Measurements from ENCODE around the gene LCP2.

The LCP2 gene

DNA sequence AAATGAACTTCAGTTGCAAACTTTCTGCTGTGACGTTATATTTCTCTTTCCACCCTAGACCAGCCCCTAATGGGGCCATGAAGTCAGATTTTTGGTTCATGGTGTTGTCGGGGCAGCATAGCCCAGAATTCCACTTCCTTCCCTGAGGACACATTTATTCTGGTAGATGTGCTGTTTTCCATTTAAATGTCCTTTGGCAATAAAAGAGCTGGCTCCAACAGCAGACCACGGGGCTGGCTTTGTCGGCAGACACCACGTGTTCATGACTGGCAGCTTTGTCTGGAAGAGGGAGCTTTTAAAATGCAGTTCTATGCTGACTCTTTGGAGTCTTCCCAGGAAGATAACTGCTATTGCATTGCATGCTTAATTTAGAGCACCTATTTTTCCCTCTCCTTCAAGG, 17.6 kb upstream of the LCP2 start:
- DNase-seq (ENCODE audit: low spot score) = no peak

- DNase-seq (ENCODE audit: low spot score) = no peak
These were observed 17.0 kb upstream of the LCP2 start for GRCh38 chr5:170314541-170315095.

DNA sequence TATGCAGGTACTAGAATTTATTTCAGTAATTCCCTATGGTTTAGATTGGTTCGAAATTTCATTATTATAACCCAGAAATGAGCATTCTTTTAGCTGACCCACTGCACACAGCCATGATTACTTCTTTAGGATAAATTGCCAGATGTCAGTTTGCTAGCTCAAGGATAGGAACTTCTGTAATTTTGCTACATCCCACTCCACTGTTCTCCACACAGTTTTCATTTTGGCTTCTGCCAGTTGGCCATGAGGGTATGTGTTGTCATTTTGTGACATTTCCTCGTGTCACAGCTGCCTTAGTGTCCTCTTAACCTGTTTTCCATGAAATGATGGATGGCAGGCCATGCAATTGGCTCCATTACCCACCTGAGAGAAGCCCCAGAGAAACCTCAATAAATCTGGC, 16.2 kb upstream of the LCP2 start:
- DNase-seq (ENCODE audit: low spot score) = no peak

- DNase-seq (ENCODE audit: low spot score) = peak; percentile 65
These were observed 15.8 kb upstream of the LCP2 start for GRCh38 chr5:170313344-170313743.

GRCh38 chr5:170312666-170313065, 15.1 kb upstream of the LCP2 start:
- peak; percentile 72 for DNase-seq (ENCODE audit: low spot score)

DNA sequence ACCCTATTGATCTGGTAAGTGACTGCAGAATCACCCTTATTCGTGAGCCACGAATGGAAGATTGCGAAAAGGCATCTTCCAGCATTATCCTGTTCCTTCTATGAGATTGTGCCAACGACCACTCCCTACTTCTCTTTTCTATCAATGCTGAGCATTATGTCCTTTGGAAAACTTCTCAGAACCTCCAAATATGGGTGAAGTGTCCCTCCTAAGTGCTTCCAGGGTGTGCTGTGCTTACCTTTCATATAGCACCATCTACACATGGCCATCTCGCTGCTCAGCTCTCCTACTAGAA, 14.7 kb upstream of the LCP2 start:
- DNase-seq (ENCODE audit: low spot score) = no peak

- DNase-seq (ENCODE audit: low spot score) = no peak
These were observed 14.1 kb upstream of the LCP2 start for GRCh38 chr5:170311511-170312300.

GRCh38 chr5:170310256-170310926, 12.8 kb upstream of the LCP2 start:
- no peak for DNase-seq (ENCODE audit: low spot score)

DNA sequence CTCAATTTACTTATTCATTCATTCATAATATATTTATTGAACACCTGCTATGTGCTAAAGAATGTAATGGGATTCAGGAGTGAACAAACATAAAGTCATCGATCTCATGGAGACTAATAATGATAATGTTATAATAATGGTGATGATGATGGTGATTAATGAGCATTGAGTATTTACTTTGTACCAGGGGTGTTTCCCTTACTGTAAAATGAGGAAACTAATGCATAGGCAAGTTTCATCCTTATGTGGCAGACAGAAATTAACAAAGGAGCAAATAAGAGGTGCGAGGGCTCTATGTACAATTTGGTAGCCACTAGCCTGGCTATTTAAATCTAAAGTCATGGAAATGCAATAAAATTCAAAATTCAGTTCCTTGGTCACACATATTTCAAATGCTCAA, 11.1 kb upstream of the LCP2 start:
- no peak for DNase-seq (ENCODE audit: low spot score)

DNA sequence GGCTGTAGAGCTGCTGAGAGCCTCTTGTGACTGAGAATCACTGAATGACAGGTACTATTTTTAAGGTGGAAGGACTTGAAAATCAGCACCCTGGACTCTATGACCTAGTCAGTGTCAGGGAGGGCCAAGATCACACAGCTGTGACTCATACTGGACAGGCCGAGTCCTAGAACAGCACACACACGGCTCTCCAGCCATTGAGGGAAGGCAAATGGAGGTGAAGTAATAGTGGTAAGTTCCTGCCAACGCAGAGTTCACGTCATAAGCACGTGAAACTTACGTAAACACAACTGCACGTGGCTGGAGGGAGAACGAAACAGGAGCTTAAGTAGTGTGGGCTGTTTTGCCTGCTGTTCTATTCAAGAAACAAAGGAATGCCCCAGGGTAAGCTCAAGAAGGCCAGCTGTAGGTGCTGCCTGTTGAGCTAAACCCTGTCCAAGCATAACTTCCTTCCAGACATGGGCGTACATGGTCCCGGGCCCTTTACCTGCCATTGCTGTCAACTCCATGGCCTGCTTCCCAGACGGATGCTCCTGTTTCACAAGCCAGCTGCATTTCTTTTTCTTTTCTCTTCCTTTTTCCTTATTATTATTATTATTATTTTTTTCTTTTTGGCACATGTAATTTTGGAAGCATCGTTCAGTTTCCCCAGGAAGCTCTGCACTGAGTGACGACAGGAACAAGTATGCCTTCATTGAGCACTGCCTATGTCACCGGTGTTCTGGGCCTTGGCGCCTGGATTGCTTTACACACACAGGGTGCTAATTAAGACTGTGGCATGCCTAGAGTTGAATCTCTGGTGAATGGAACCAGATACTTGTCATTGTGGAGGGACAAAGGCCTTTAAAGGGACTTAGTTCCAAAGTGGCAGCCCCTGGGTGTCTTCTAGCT, 10.2 kb upstream of the LCP2 start:
- no peak for DNase-seq (ENCODE audit: low spot score)

- DNase-seq (ENCODE audit: low spot score) = no peak
These were observed 8.8 kb upstream of the LCP2 start for GRCh38 chr5:170306381-170306831.

GRCh38 chr5:170305646-170306025, 8.1 kb upstream of the LCP2 start:
- no peak for DNase-seq (ENCODE audit: low spot score)

GRCh38 chr5:170305016-170305645, 7.6 kb upstream of the LCP2 start:
- no peak for DNase-seq (ENCODE audit: low spot score)

DNA sequence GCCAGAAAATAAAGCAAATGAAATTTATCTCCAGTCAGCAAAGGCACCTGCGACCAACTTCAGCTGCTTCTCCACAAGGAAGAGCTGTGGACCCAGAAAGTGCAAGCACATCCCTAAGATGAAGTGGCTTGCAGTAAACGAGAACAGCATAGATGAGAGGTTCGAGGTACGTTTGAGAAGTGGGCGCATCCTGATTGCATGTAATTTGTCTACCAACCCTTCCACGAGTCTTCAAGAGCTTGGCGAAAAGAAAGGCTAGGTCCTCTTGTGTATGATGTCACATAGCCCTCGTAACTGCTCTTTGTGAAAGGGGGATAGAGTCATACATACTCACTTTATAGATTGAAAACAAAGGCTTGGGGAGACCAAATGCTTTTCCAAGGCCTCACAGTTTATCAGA, 6.0 kb upstream of the LCP2 start:
- no peak for DNase-seq (ENCODE audit: low spot score)

GRCh38 chr5:170302653-170303501, 5.3 kb upstream of the LCP2 start:
- DNase-seq (ENCODE audit: low spot score) = peak; percentile 88

DNA sequence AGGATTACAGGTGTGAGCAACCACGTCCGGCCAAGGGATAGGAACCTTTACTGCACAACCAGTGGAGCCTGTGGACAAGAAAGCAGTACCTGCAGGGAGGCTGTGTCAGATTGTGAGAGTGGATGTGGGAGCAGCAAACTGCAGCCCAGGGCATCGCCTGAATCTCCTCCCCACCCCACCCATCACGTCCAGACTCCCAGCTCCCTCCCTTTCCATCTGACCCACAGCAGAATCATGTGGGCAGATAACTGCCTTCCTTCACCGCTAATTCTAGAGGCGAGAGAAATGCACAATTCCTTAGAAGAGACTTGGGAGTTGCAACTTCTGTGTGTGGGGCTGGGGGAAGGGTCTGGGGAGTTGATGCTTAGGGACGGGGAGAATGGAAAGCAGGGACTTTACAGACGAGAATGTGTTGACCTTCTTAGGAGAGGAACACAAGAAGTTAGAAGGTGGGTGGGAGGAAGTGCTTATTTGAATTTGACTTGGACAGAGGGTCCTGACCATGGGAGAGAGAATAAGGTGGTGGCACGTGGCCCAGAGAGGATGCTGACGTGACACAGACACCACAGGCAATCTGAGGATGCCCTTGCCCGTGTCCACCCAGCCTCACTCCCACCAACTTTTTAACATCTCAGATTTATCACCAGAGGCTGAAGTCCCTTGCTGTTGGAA, 4.5 kb upstream of the LCP2 start:
- no peak for DNase-seq (ENCODE audit: low spot score)

DNA sequence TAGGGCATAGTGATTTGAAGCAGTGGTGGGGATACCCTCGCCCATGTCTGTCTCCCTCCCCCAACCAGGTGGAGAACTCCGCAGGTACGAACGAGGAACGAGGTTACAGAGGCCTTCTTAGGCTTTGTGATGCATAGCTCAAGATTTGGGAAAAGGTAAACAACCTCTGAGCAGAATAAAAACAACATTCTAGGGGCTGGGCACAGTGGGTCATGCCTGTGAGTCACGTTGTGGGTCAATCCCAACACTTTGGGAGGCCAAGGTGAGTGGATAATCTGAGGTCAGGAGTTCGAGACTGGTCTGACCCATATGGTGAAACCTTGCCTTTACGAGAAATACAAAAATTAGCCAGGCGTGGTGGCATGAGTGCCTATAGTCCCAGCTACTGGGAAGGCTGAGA, 3.6 kb upstream of the LCP2 start:
- no peak for DNase-seq (ENCODE audit: low spot score)

GRCh38 chr5:170300361-170301013, 2.9 kb upstream of the LCP2 start:
- no peak for DNase-seq (ENCODE audit: low spot score)

DNA sequence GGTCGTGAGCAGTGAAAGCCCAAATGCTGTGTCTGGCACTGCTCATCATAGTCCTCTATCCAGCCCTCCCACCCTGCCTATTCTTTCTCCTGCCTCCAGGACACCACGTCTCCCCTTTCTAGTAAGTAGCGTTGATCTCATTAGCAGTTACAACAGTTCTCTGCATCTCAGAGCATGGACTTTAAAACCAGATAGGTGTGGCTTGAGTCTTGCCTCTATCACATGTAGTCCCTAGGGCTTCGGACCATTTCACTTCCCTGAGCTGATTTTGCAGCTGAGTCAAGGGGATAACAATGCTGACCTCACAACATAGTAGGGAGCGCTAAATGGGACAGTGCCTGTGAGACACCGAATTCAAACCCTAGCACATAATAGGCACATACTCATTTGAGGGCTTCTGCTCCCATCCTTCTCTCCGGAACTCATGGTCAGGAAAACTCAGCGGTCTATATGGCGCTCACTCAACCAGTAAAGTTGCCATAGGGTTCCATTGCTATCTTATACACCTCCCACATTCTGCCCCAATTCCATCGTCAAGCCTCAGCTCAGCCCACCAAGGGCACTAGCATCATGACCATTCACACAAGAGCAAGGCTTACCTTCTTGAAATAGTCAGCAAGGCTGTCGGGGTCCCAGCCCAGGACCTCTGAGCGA, 515 bp downstream of the LCP2 start:
- DNase-seq (ENCODE audit: low spot score) = no peak

Data from CD4-positive, alpha-beta T cell treated with Interleukin-6 at 100 ng/mL for 8 hours (primary cell).